Parathyroid adenoma (tissue), 2 donors: ENCODE data around the gene TXNRD2.

Source experiments
- H2AFZ ChIP-seq: fragments of 300-600 bp; sonication (generic); one replicate; pipeline ENCODE4 v1.7.0; 2017; ENCODE audit warnings: antibody characterized with exemption, mild to moderate bottlenecking
- H3K27ac ChIP-seq: fragments of 300-600 bp; sonication (generic); one replicate; pipeline ENCODE4 v1.7.0; 2017
- H3K27me3 ChIP-seq: fragments of 300-600 bp; sonication (generic); one replicate; pipeline ENCODE4 v1.7.0; 2017; ENCODE audit warnings: low read length; ENCODE audit not compliant: control insufficient read depth, insufficient read depth
- H3K36me3 ChIP-seq: fragments of 300-600 bp; sonication (generic); one replicate; pipeline ENCODE4 v1.7.0; 2017; ENCODE audit warnings: low read length; ENCODE audit not compliant: control insufficient read depth, insufficient read depth
- H3K4me1 ChIP-seq: fragments of 300-600 bp; sonication (generic); one replicate; pipeline ENCODE4 v1.7.0; 2017; ENCODE audit warnings: control low read depth
- H3K4me2 ChIP-seq: fragments of 300-600 bp; sonication (generic); one replicate; pipeline ENCODE4 v1.7.0; 2017; ENCODE audit warnings: low read length
- H3K4me3 ChIP-seq: fragments of 300-600 bp; sonication (generic); one replicate; pipeline ENCODE4 v1.7.0; 2017; ENCODE audit warnings: low read depth, low read length
- H3K79me2 ChIP-seq: fragments of 300-600 bp; sonication (generic); one replicate; pipeline ENCODE4 v1.7.0; 2017; ENCODE audit warnings: control low read depth
- H3K9ac ChIP-seq: fragments of 300-600 bp; sonication (generic); one replicate; pipeline ENCODE4 v1.7.0; 2017; ENCODE audit warnings: mild to moderate bottlenecking
- H3K9me3 ChIP-seq: fragments of 300-600 bp; sonication (generic); one replicate; pipeline ENCODE4 v1.7.0; 2017; ENCODE audit warnings: low read length; ENCODE audit not compliant: control insufficient read depth
- CTCF ChIP-seq: fragments of 300-600 bp; sonication (generic); IDR thresholded peaks from one replicate; pipeline ENCODE4 v1.7.0; 2017; ENCODE audit warnings: antibody characterized with exemption, mild to moderate bottlenecking
- donor health status: primary hyperparathyroidism.

Gene TXNRD2

GRCh38 chr22:19986410-19987341 lies 45.1 kb upstream of the TXNRD2 start:
- peaks cover 2% of the 10 kb centered on the region for H3K79me2 ChIP-seq
- no peaks in the 10 kb centered on the region for H3K9me3 ChIP-seq
- no peaks in the 10 kb centered on the region for H3K27me3 ChIP-seq
- no peak for TF ChIP-seq CTCF
- H3K4me2 ChIP-seq, result peak overlapping the region; percentile 84
- H3K4me3 ChIP-seq, result peak overlapping the region; percentile 74
- peak overlapping the region; percentile 24 for H3K27ac ChIP-seq
- H3K9ac ChIP-seq, result no peak overlapping the region
- peak overlapping the region; percentile 73 for H2AFZ ChIP-seq
- peaks cover 5% of the 10 kb centered on the region for H3K4me1 ChIP-seq
- H3K36me3 ChIP-seq, result no peaks in the 10 kb centered on the region

GRCh38 chr22:19986011-19986409 lies 44.4 kb upstream of the TXNRD2 start:
- no peaks in the 10 kb centered on the region for H3K27me3 ChIP-seq
- no peak overlapping the region for H3K9ac ChIP-seq
- no peak overlapping the region for H3K27ac ChIP-seq
- H3K4me1 ChIP-seq, result peaks cover 5% of the 10 kb centered on the region
- H2AFZ ChIP-seq, result peak overlapping the region; percentile 73
- peak overlapping the region; percentile 84 for H3K4me2 ChIP-seq
- no peak for TF ChIP-seq CTCF
- H3K36me3 ChIP-seq, result no peaks in the 10 kb centered on the region
- peak overlapping the region; percentile 74 for H3K4me3 ChIP-seq
- peaks cover 2% of the 10 kb centered on the region for H3K79me2 ChIP-seq
- no peaks in the 10 kb centered on the region for H3K9me3 ChIP-seq

GRCh38 chr22:19984851-19985811 lies 43.5 kb upstream of the TXNRD2 start:
- Histone ChIP-seq H3K79me2 (peaks cover 2% of the 10 kb centered on the region), H3K9me3 (no peaks in the 10 kb centered on the region), H3K9ac (no peak overlapping the region), H3K4me3 (no peak overlapping the region), H3K27ac (no peak overlapping the region), H3K36me3 (no peaks in the 10 kb centered on the region), H3K4me2 (peak overlapping the region; percentile 84), H2AFZ (no peak overlapping the region), H3K4me1 (peaks cover 5% of the 10 kb centered on the region), H3K27me3 (no peaks in the 10 kb centered on the region)
- TF ChIP-seq CTCF, result no peak

- TF ChIP-seq CTCF, result no peak
- no peak overlapping the region for H2AFZ ChIP-seq
- no peak overlapping the region for H3K9ac ChIP-seq
- H3K9me3 ChIP-seq, result no peaks in the 10 kb centered on the region
- H3K27me3 ChIP-seq, result no peaks in the 10 kb centered on the region
- H3K4me1 ChIP-seq, result peaks cover 5% of the 10 kb centered on the region
- H3K36me3 ChIP-seq, result no peaks in the 10 kb centered on the region
- H3K79me2 ChIP-seq, result peaks cover 2% of the 10 kb centered on the region
- no peak overlapping the region for H3K4me3 ChIP-seq
- no peak overlapping the region for H3K4me2 ChIP-seq
- H3K27ac ChIP-seq, result no peak overlapping the region
Observed at GRCh38 chr22:19984201-19984753, 42.7 kb upstream of the TXNRD2 start.
